Epithelial cell of esophagus (primary cell): ENCODE results near the gene NLK.

Experiments used
- DNase-seq: peaks from one replicate; pipeline ENCODE4 v3.0.0; 2010; ENCODE audit warnings: low read depth
- H3K4me3 ChIP-seq: 2 replicates; pipeline ENCODE4 v1.5.1; 2011; ENCODE audit warnings: mild to moderate bottlenecking, low read length, control low read depth
- TF ChIP-seq, protein P1 (sequence below): IDR thresholded peaks from 2 replicates; pipeline ENCODE4 v1.5.1; 2011; ENCODE audit warnings: low read depth, mild to moderate bottlenecking, low read length, control low read depth, inconsistent platforms; ENCODE audit not compliant: insufficient read depth; ENCODE audit errors: missing control alignments

The NLK gene

DNA sequence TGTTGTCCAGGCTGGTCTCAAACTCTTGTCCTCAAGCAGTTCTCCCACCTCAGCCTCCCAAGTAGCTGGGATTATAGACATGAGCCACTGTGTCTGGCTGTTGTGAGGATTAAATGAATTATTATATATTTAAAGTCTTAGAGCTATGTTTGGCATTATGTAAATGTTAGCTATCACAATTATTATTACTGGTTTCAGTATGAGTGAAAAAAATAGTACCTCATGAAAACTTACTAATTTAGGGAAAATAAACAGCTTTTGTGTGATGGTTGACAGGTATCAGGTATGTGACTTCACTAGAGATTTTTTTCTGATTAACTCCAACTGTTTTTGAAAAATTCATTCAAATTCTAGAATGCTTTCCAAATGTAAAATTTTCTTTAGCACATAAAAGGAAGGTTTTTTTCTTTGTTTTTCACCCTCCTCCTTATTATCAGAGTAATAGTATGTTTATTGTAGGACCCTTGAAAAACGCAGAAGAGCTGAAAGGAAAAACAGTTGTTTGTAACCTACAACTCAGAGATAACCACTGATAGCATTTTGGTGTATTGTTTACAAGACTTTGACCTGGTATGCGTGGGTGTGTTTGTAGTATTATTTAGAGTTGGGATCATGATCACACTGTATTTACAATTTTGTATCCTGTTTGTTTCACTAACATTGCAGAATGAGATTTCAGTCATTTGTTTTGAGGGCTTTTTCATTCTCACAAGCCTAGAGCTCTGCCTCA lies 13.2 kb downstream of the NLK start:
- H3K4me3 ChIP-seq, result no peak overlapping the region
- no peak for DNase-seq
- TF ChIP-seq, protein P1, sequence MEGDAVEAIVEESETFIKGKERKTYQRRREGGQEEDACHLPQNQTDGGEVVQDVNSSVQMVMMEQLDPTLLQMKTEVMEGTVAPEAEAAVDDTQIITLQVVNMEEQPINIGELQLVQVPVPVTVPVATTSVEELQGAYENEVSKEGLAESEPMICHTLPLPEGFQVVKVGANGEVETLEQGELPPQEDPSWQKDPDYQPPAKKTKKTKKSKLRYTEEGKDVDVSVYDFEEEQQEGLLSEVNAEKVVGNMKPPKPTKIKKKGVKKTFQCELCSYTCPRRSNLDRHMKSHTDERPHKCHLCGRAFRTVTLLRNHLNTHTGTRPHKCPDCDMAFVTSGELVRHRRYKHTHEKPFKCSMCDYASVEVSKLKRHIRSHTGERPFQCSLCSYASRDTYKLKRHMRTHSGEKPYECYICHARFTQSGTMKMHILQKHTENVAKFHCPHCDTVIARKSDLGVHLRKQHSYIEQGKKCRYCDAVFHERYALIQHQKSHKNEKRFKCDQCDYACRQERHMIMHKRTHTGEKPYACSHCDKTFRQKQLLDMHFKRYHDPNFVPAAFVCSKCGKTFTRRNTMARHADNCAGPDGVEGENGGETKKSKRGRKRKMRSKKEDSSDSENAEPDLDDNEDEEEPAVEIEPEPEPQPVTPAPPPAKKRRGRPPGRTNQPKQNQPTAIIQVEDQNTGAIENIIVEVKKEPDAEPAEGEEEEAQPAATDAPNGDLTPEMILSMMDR, result no peak

DNA sequence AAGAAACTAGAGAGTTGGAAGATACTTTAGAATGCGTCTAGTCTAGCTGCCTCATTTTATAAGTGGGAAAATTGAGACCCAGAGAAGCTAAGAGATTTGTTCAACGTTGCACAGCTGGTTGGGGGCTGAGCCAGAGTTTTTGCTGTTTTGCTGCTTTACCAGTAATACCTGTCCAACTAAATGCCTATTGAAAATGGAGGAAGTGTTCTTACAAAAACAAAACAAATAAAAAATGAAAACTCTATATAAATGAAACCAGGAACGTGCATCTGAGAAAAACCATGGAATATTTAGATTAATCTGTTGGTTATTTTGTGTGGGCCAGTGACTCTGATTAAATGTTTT lies 13.8 kb downstream of the NLK start:
- H3K4me3 ChIP-seq, result no peak overlapping the region
- TF ChIP-seq, protein P1, result no peak
- no peak for DNase-seq

DNA sequence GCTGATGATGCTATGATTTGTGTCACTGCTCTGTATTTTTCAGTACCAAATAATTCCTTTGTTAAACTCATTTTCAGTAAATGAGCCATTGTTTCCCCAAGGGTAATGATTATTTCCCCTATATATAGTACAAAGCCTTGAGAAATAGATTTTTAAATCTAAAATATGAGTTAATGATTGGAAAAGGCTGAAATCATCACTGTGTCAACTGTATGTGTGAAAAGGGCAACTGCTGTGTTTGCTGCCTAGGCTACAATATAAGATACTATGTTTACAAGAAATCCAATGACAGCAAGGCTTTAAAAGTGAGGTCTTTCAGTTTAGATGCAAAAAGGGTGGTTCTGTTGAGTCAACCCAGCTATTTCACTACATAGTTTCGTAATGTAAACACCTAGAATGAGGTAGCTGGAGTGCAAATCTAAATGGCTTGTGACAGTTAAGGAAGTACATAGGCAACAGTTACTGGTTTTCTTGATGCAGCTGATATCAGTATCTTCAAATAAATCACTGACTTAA lies 15.3 kb downstream of the NLK start:
- DNase-seq, result peak; percentile 84
- TF ChIP-seq, protein P1, result no peak
- no peak overlapping the region for H3K4me3 ChIP-seq

DNA sequence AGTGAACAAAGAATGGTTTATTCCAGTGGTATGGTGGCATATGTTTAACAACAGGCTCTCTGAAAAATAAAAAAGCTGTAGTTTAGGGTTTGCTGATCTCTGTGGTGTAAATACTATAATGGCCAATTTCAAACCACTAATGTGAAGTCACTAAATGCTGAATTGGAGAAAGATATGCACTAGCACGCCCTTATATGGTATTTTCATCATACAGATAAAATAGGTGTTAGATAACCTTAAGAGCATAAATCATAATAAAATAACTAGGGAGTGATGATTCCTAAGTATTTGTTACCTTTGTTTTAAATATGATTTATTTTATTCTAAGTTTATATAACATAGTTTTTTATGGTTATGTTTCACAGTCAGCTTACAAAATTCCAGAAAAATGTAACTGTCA lies 17.2 kb downstream of the NLK start:
- no peak for DNase-seq
- TF ChIP-seq, protein P1, result no peak
- no peak overlapping the region for H3K4me3 ChIP-seq

DNA sequence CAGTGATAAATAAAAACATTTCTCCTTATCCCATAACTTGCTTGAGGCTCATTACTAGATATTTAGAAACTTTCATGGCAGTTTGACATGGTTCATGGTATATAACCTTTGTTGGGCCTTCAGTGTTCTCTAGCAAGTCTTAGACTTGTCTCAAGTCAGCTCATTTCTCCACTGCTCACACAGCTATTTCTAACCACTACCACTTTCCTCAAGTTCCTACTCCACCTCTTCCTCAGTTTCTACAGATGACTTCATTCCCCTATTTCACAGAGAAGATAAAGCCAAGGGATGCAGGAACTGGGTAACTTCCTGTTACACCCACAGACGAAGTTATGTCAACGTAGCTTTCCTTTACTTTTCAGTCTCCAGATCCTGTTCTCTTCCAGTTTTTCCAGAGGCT lies 23.2 kb downstream of the NLK start:
- peak; percentile 32 for DNase-seq
- H3K4me3 ChIP-seq, result no peak overlapping the region
- TF ChIP-seq, protein P1, result no peak

DNA sequence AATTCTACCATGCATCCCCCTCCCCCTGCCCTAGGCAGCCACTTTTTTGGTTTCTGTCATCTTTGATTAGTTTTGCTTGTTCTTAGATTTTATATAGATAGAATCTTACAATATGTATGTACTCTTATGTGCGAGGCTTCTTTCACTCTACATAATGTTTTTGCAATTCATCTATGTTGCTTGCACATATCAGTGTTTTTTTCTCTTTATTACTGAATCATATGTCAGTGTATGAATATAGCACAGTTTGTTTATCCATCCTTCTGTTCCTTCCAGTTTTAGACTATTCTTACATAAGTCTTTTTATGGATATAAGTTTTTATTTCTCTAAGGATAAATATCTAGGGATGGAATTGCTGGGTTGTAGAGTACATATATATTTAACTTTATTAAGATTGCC lies 26.6 kb downstream of the NLK start:
- TF ChIP-seq, protein P1, result no peak
- DNase-seq, result no peak

DNA sequence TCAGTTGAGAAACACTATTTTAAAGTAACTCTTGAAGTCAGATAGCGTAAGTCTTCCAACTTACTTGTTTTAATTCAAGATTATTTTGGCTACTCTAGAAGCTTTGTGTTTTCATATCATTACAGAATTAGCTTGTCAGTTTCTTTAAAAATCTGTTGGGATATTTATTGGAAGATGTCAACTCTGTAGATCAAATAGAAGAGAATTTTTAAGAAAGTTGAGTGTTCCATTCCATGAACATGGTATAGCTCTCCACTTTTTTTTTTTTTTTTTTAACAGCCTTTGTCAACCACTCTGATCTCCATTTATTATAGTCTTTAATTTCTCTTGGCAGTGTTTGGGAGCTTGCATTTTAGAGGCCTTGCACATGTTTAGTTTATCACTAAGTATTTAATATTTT lies 28.7 kb downstream of the NLK start:
- H3K4me3 ChIP-seq, result no peak overlapping the region
- no peak for DNase-seq
- TF ChIP-seq, protein P1, result no peak

More for the DNA sequence above, 26.6 kb downstream of the NLK start:
- H3K4me3 ChIP-seq, result no peak overlapping the region
